ENCODE measurements around the gene HSPB2. TPM values are rescaled to one million over a fixed set of nuclear protein-coding genes. Genes with fewer than 3 reads are reported as not detected.

HSPB2 gene
- total RNA-seq, 1 experiment from 2014 or later, result 0.33 TPM

DNA sequence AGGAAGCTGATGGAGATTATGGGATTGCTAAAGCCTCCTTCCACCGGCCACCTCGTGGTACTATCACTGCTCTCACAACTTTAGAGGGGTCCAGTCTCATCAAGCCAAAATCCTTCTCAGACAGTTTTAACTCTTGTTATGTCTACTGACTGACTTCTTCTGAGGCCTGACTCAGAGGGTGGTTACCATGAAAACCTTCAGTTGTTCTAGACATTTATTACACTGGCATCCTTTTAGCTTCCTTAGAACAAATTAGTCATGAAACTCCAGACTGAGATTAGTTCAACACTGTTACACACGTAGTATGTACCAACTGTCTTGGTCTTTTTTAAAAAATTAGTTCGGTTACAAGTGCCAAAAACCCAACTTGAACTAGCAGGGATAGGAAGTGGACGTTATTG, 32.1 kb downstream of the HSPB2 start:
- H3K4me1 Mint-ChIP-seq, result peaks cover 23% of the 10 kb centered on the region
- CTCF ChIA-PET, result interaction anchor here (1.4 to 3.2 kb wide), 3 partner anchors 13 to 336 kb away, joined by 5 to 21 read pairs (median 12); no protein-coding TSS in a partner anchor
- no peak for DNase-seq (ENCODE audit: low spot score)
- no peak for ATAC-seq
- H3K27me3 Mint-ChIP-seq (ENCODE audit: low read depth), result no peaks in the 10 kb centered on the region; the same call in 1 of the 2 replicates
- no peaks in the 10 kb centered on the region for H3K9me3 Mint-ChIP-seq
- TF ChIP-seq ETV6 (CRISPR knock-in tag; IDR thresholded peaks at IDR 0.05), result no peak
- TF ChIP-seq TCF7 (CRISPR knock-in tag; IDR thresholded peaks at IDR 0.05; ENCODE audit: low read depth), result no peak
- no peak for TF ChIP-seq EMX1 (CRISPR knock-in tag; IDR thresholded peaks at IDR 0.05)
- TF ChIP-seq NR1H2 (CRISPR knock-in tag; IDR thresholded peaks at IDR 0.05), result no peak
- no peak for TF ChIP-seq CTCF (IDR thresholded peaks at IDR 0.05)
- TF ChIP-seq ZNF232 (CRISPR knock-in tag; IDR thresholded peaks at IDR 0.05), result no peak
- TF ChIP-seq SMAD4 (CRISPR knock-in tag; IDR thresholded peaks at IDR 0.05), result no peak
- no peak for TF ChIP-seq PRRX2 (CRISPR knock-in tag; IDR thresholded peaks at IDR 0.05)
- no peak for TF ChIP-seq NFATC4 (CRISPR knock-in tag; IDR thresholded peaks at IDR 0.05)
- TF ChIP-seq, protein P1, sequence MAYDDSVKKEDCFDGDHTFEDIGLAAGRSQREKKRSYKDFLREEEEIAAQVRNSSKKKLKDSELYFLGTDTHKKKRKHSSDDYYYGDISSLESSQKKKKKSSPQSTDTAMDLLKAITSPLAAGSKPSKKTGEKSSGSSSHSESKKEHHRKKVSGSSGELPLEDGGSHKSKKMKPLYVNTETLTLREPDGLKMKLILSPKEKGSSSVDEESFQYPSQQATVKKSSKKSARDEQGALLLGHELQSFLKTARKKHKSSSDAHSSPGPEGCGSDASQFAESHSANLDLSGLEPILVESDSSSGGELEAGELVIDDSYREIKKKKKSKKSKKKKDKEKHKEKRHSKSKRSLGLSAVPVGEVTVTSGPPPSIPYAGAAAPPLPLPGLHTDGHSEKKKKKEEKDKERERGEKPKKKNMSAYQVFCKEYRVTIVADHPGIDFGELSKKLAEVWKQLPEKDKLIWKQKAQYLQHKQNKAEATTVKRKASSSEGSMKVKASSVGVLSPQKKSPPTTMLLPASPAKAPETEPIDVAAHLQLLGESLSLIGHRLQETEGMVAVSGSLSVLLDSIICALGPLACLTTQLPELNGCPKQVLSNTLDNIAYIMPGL (CRISPR knock-in tag; IDR thresholded peaks at IDR 0.05), result no peak
- no peak for TF ChIP-seq OVOL2 (CRISPR knock-in tag; IDR thresholded peaks at IDR 0.05; ENCODE audit: borderline replicate concordance)
- TF ChIP-seq ZNF219 (CRISPR knock-in tag; IDR thresholded peaks at IDR 0.05; ENCODE audit: borderline replicate concordance), result no peak
- no peak for TF ChIP-seq ESRRA (CRISPR knock-in tag; IDR thresholded peaks at IDR 0.05; ENCODE audit: borderline replicate concordance)
- no peak for TF ChIP-seq KAT7 (CRISPR knock-in tag; IDR thresholded peaks at IDR 0.05; ENCODE audit: borderline replicate concordance)
- TF ChIP-seq FOXP1 (CRISPR knock-in tag; IDR thresholded peaks at IDR 0.05; ENCODE audit: borderline replicate concordance), result no peak
- TF ChIP-seq JAZF1 (CRISPR knock-in tag; IDR thresholded peaks at IDR 0.05), result no peak
- TF ChIP-seq JUN (CRISPR knock-in tag; IDR thresholded peaks at IDR 0.05), result no peak
- TF ChIP-seq, protein P2, sequence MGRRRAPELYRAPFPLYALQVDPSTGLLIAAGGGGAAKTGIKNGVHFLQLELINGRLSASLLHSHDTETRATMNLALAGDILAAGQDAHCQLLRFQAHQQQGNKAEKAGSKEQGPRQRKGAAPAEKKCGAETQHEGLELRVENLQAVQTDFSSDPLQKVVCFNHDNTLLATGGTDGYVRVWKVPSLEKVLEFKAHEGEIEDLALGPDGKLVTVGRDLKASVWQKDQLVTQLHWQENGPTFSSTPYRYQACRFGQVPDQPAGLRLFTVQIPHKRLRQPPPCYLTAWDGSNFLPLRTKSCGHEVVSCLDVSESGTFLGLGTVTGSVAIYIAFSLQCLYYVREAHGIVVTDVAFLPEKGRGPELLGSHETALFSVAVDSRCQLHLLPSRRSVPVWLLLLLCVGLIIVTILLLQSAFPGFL (CRISPR knock-in tag; IDR thresholded peaks at IDR 0.05; ENCODE audit: borderline replicate concordance), result no peak
- H3K4me3 Mint-ChIP-seq, result no peak overlapping the region
- H3K36me3 Mint-ChIP-seq, result 0 out of 2 replicates have a peak, but pooled peaks cover 2% of the 10 kb centered on the region
- no peak overlapping the region for H3K27ac Mint-ChIP-seq
- POLR2A ChIA-PET, result interaction anchor here (0.5 kb wide), 1 partner anchor 73 kb away, joined by 4 read pairs; no protein-coding TSS in a partner anchor

DNA sequence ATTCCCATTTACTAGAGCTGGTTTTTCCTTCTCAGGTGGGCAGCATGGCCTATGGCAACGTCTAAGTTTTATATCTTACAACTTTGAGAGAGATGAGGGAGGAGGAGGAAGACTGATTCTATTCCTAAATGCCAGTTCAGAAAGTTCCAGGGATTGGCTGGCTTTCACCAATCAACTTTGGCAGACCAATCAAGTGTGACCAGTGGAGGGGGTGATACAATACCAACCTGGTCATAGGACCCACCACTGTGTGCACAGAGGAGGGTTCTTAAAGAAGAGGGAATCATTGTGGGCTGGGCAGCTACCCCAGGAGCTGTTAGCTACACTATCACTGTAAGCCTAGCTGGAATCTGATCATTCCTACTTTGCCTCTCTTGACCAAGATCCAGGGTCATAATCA, 32.7 kb downstream of the HSPB2 start:
- ChIA-PET CTCF (interaction anchor here (1.1 to 3.2 kb wide), 3 partner anchors 13 to 335 kb away, joined by 3 to 21 read pairs (median 5); no protein-coding TSS in a partner anchor), POLR2A (interaction anchor here (0.6 kb wide), 1 partner anchor 21 kb away, joined by 3 read pairs; no protein-coding TSS in a partner anchor)
- Mint-ChIP-seq H3K4me1 (peaks cover 23% of the 10 kb centered on the region), H3K36me3 (0 out of 2 replicates have a peak, but pooled peaks cover 2% of the 10 kb centered on the region), H3K4me3 (no peak overlapping the region), H3K9me3 (no peaks in the 10 kb centered on the region), H3K27me3 (ENCODE audit: low read depth) (no peaks in the 10 kb centered on the region; the same call in 1 of the 2 replicates), H3K27ac (no peak overlapping the region)
- DNase-seq (ENCODE audit: low spot score) (no peak), ATAC-seq (no peak)
- TF ChIP-seq MYBL2 (CRISPR knock-in tag; IDR thresholded peaks at IDR 0.05) (no peak), TEAD4 (CRISPR knock-in tag; IDR thresholded peaks at IDR 0.05) (no peak), PRDM15 (CRISPR knock-in tag; IDR thresholded peaks at IDR 0.05) (no peak), CREM (CRISPR knock-in tag; IDR thresholded peaks at IDR 0.05) (no peak), ESRRA (CRISPR knock-in tag; IDR thresholded peaks at IDR 0.05; ENCODE audit: borderline replicate concordance) (no peak), NR2C2 (CRISPR knock-in tag; IDR thresholded peaks at IDR 0.05) (no peak), ZNF232 (CRISPR knock-in tag; IDR thresholded peaks at IDR 0.05) (no peak), ELF4 (CRISPR knock-in tag; IDR thresholded peaks at IDR 0.05; ENCODE audit: low read depth) (no peak)
- TF ChIP-seq, protein P2 (CRISPR knock-in tag; IDR thresholded peaks at IDR 0.05; ENCODE audit: borderline replicate concordance), result no peak
- TF ChIP-seq, protein P3, sequence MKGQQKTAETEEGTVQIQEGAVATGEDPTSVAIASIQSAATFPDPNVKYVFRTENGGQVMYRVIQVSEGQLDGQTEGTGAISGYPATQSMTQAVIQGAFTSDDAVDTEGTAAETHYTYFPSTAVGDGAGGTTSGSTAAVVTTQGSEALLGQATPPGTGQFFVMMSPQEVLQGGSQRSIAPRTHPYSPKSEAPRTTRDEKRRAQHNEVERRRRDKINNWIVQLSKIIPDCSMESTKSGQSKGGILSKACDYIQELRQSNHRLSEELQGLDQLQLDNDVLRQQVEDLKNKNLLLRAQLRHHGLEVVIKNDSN (CRISPR knock-in tag; IDR thresholded peaks at IDR 0.05), result no peak
- TF ChIP-seq, protein P4, sequence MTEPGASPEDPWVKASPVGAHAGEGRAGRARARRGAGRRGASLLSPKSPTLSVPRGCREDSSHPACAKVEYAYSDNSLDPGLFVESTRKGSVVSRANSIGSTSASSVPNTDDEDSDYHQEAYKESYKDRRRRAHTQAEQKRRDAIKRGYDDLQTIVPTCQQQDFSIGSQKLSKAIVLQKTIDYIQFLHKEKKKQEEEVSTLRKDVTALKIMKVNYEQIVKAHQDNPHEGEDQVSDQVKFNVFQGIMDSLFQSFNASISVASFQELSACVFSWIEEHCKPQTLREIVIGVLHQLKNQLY (CRISPR knock-in tag; IDR thresholded peaks at IDR 0.05), result no peak

Data from WTC11 (cell line).